ENCODE results near the gene ST8SIA4.

The ST8SIA4 gene

GRCh38 chr5:100903039-100903887, at the start of gene ST8SIA4:
Gene ST8SIA4, minus strand, starts transcription at chr5:100903282. Its CDS starts 327 bp downstream, at chr5:100902955.
- H3K36me3 Mint-ChIP-seq: peaks cover 20 to 24% of the 10 kb centered on the region in 2 donors
- peaks cover 23 to 41% of the 10 kb centered on the region in 2 donors for H3K4me1 Mint-ChIP-seq
- H3K27ac Mint-ChIP-seq: peak within 1 kb of the TSS; percentile 99
- DNase-seq (peak; percentile 92), ATAC-seq (replicated peaks) (peak; percentile 69 to 73)
- H3K4me3 Mint-ChIP-seq: peak within 1 kb of the TSS; percentile 99
- H3K9me3 Mint-ChIP-seq: no peaks in the 10 kb centered on the region
- no peaks in the 10 kb centered on the region for H3K27me3 Mint-ChIP-seq

GRCh38 chr5:100950985-100951384, 47.9 kb upstream of the ST8SIA4 start:
- Mint-ChIP-seq H3K4me1 (no peaks in the 10 kb centered on the region), H3K27ac (no peak overlapping the region)
- ATAC-seq (replicated peaks): no peak

GRCh38 chr5:100913298-100913697, 10.2 kb upstream of the ST8SIA4 start:
- no peaks in the 10 kb centered on the region for H3K27me3 Mint-ChIP-seq
- no peak overlapping the region for H3K27ac Mint-ChIP-seq
- peaks cover 9 to 14% of the 10 kb centered on the region in 2 donors for H3K4me1 Mint-ChIP-seq
- peaks cover 0 to 7% of the 10 kb centered on the region in 2 donors for H3K9me3 Mint-ChIP-seq
- peaks cover 5 to 11% of the 10 kb centered on the region in 2 donors for H3K36me3 Mint-ChIP-seq
- ATAC-seq (replicated peaks): no peak
- no peak for DNase-seq
- H3K4me3 Mint-ChIP-seq: no peak overlapping the region

More at GRCh38 chr5:100950985-100951384, 47.9 kb upstream of the ST8SIA4 start:
- peaks cover 4 to 10% of the 10 kb centered on the region in 2 donors for H3K9me3 Mint-ChIP-seq
- DNase-seq: no peak
- no peaks in the 10 kb centered on the region for H3K27me3 Mint-ChIP-seq
- peaks cover 5 to 7% of the 10 kb centered on the region in 2 donors for H3K36me3 Mint-ChIP-seq
- H3K4me3 Mint-ChIP-seq: no peak overlapping the region

DNA sequence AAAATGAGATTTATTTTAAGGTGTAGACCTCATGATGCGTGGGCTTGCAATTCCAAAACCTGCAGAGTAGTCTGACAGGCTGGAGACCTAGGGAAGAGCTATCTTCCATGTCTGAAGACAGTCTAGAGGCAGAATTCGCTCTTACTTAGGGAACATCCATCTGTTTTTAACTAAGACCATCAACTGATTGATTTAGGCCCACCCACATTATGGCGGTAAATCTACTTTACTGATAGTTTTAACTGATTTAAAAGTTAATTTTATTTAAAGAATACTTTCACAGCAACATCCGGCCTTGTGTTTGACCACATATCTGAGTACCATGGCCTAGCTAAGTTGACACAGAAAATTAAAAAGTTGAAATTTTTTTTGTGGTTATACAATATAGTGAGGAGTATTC, 6.0 kb upstream of the ST8SIA4 start:
- H3K4me3 Mint-ChIP-seq: no peak overlapping the region
- H3K27me3 Mint-ChIP-seq: no peaks in the 10 kb centered on the region
- no peaks in the 10 kb centered on the region for H3K9me3 Mint-ChIP-seq
- ATAC-seq (replicated peaks): no peak
- H3K4me1 Mint-ChIP-seq: peaks cover 18 to 31% of the 10 kb centered on the region in 2 donors
- H3K36me3 Mint-ChIP-seq: peaks cover 2 to 3% of the 10 kb centered on the region in 2 donors
- no peak overlapping the region for H3K27ac Mint-ChIP-seq
- no peak for DNase-seq

- peak overlapping the region; percentile 99 for H3K27ac Mint-ChIP-seq
- no peak for DNase-seq
- H3K9me3 Mint-ChIP-seq: no peaks in the 10 kb centered on the region
- H3K36me3 Mint-ChIP-seq: peaks cover 11 to 15% of the 10 kb centered on the region in 2 donors
- H3K4me3 Mint-ChIP-seq: peak overlapping the region; percentile 99
- ATAC-seq (replicated peaks): no peak
- peaks cover 19 to 36% of the 10 kb centered on the region in 2 donors for H3K4me1 Mint-ChIP-seq
- H3K27me3 Mint-ChIP-seq: no peaks in the 10 kb centered on the region
Observed at GRCh38 chr5:100905259-100905914, 2.3 kb upstream of the ST8SIA4 start.

DNA sequence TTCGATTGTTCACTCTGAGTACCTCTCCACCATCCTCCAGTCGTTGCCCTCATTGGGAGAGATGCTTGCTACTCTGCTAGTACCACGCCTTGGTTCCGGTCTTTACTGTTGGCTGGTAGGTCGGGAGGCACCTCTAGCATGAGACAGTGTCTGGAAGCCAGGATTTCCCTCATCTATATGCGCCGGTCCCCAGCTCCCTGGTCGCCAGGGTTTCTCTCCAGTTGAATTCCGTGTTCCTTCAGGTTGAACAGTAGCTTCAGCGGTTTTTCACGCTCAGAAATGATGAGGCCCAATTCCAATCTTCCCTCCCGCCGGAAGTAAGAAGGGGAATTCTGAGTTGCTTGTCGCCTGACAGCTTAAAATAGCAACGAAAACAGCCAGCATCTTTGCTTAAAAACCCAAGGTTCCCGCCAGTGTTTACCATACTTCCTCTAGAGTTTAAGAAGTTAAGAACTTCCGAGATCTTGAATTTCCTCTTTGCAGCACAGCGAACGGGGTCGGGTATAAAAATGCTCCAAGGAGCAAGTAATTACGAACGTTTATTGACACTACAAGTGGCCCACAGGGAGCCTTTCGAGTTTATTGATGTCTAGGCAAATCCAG, 1.3 kb upstream of the ST8SIA4 start:
- H3K4me3 Mint-ChIP-seq: peak overlapping the region; percentile 99
- peaks cover 22 to 35% of the 10 kb centered on the region in 2 donors for H3K4me1 Mint-ChIP-seq
- no peaks in the 10 kb centered on the region for H3K27me3 Mint-ChIP-seq
- peak; percentile 65 for DNase-seq
- H3K36me3 Mint-ChIP-seq: peaks cover 15 to 20% of the 10 kb centered on the region in 2 donors
- peak; percentile 38 to 40 for ATAC-seq (replicated peaks)
- no peaks in the 10 kb centered on the region for H3K9me3 Mint-ChIP-seq
- peak overlapping the region; percentile 99 for H3K27ac Mint-ChIP-seq

- peaks cover 20 to 24% of the 10 kb centered on the region in 2 donors for H3K36me3 Mint-ChIP-seq
- DNase-seq: peak; percentile 41
- ATAC-seq (replicated peaks): peak; percentile 18 to 23
- H3K27ac Mint-ChIP-seq: peak overlapping the region; percentile 99
- no peaks in the 10 kb centered on the region for H3K9me3 Mint-ChIP-seq
- H3K27me3 Mint-ChIP-seq: no peaks in the 10 kb centered on the region
- H3K4me3 Mint-ChIP-seq: peak overlapping the region; percentile 99
- peaks cover 23 to 41% of the 10 kb centered on the region in 2 donors for H3K4me1 Mint-ChIP-seq
Observed at GRCh38 chr5:100902440-100903038, 543 bp downstream of the ST8SIA4 start.

GRCh38 chr5:100901821-100902341, 1.2 kb downstream of the ST8SIA4 start:
- ATAC-seq (replicated peaks) (peak; percentile 20 to 35), DNase-seq (peak; percentile 60)
- peak overlapping the region; percentile 99 for H3K4me3 Mint-ChIP-seq
- no peaks in the 10 kb centered on the region for H3K27me3 Mint-ChIP-seq
- H3K36me3 Mint-ChIP-seq: peaks cover 20 to 25% of the 10 kb centered on the region in 2 donors
- H3K9me3 Mint-ChIP-seq: no peaks in the 10 kb centered on the region
- peaks cover 23 to 42% of the 10 kb centered on the region in 2 donors for H3K4me1 Mint-ChIP-seq
- H3K27ac Mint-ChIP-seq: peak overlapping the region; percentile 99

- peaks cover 21 to 50% of the 10 kb centered on the region in 2 donors for H3K4me1 Mint-ChIP-seq
- ATAC-seq (replicated peaks): peak; percentile 55 to 60
- peak overlapping the region; percentile 99 for H3K27ac Mint-ChIP-seq
- peaks cover 21 to 31% of the 10 kb centered on the region in 2 donors for H3K36me3 Mint-ChIP-seq
- H3K4me3 Mint-ChIP-seq: peak overlapping the region; percentile 99
- DNase-seq: peak; percentile 94
- peaks cover 0 to 1% of the 10 kb centered on the region in 2 donors for H3K9me3 Mint-ChIP-seq
- no peaks in the 10 kb centered on the region for H3K27me3 Mint-ChIP-seq
Observed at GRCh38 chr5:100900796-100901781, 2.0 kb downstream of the ST8SIA4 start.

DNA sequence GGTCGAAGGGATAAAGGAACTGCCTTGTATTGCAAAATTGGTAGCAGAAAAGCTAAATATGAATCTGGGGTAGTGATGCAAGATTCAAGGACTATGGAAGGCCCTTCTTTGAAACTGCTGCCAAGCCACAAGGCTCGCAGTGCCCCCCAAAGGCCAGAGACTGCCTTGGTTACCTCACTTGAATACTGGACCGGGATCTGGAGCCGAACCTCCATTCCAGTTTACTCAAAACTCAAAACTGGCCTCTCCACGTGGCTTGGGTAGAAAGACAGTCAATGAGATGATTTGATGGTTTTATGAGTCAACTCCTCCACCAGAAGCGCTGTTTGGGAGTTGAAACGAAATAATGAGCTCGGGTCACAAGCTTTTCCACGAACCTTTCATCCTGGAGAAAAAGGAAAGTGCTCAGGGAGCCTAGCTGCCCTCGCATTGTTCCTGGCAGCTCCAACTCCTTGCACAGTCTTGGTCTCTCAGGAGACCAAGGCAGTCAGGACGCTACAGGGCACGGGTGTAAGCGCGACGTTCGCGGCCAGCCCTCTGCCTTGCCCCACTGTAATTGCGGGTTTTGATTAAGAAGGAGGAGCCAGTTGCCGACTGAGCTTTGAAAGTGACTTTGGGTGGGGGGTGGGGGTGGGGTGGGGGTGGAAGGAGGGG, 2.8 kb downstream of the ST8SIA4 start:
- Mint-ChIP-seq H3K27me3 (no peaks in the 10 kb centered on the region), H3K9me3 (peaks cover 0 to 1% of the 10 kb centered on the region in 2 donors), H3K4me3 (peak overlapping the region; percentile 99), H3K36me3 (peaks cover 22 to 36% of the 10 kb centered on the region in 2 donors), H3K4me1 (peaks cover 20 to 47% of the 10 kb centered on the region in 2 donors), H3K27ac (peak overlapping the region; percentile 99)
- peak; percentile 31 to 37 for ATAC-seq (replicated peaks)
- peak; percentile 59 for DNase-seq

DNA sequence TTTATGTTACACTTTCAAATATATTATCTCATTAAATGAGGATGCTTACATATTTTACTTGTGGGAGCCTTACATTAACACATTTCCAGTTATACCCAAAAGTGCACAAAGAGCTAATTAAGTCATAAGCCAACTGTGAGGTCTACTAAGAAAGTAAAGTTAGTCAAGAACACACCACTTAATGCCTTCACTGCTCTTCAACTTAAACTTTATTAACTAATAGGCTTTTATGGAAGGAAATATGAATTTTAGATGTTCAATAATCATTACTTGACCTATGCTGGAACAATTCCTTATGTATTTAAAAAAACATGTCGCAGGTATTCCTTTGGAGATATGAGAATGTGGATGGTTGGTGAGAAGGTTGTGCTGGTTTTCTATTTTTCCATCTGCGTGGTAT, 3.4 kb downstream of the ST8SIA4 start:
- peaks cover 22 to 40% of the 10 kb centered on the region in 2 donors for H3K36me3 Mint-ChIP-seq
- DNase-seq: no peak
- peaks cover 16 to 45% of the 10 kb centered on the region in 2 donors for H3K4me1 Mint-ChIP-seq
- H3K9me3 Mint-ChIP-seq: peaks cover 0 to 1% of the 10 kb centered on the region in 2 donors
- no peak for ATAC-seq (replicated peaks)
- H3K4me3 Mint-ChIP-seq: peak overlapping the region; percentile 99
- no peaks in the 10 kb centered on the region for H3K27me3 Mint-ChIP-seq
- H3K27ac Mint-ChIP-seq: peak overlapping the region; percentile 99

Measured in stimulated activated naive B cell treated with anti-CD40 and anti-IgM and Interleukin-4, amounts not matched to agents 10 μg/mL and 1 μg/mL and 100 μg/mL, for 72 hours (primary cell).